ENCODE results near the gene WDFY3. TPM values are rescaled to one million over a fixed set of nuclear protein-coding genes. Genes with fewer than 3 reads are reported as not detected.

The WDFY3 gene
- total and polyA plus RNA-seq, 9 of the 15 experiments (the other 6 are each of a cell fraction or from before 2014, with no cell fraction given): 0.58 to 13.5 (median 9.4) TPM

- TF ChIP-seq MXD1 (CRISPR knock-in tag; IDR thresholded peaks at IDR 0.05; ENCODE audit: borderline replicate concordance, poor library complexity, severe bottlenecking): no peak
- no peak for TF ChIP-seq CTCF (IDR thresholded peaks at IDR 0.05 in 2 of 3, conservative IDR thresholded peaks at IDR 0.05 in 1 of 3; ENCODE audit: insufficient read depth in 2 of 3, low read depth in 1 of 3, low read length in 3 of 3)
- TF ChIP-seq DMBX1 (CRISPR knock-in tag; IDR thresholded peaks at IDR 0.05; ENCODE audit: borderline replicate concordance): no peak
- no peak for TF ChIP-seq CBFA2T2 (conservative IDR thresholded peaks at IDR 0.05)
- no peak for TF ChIP-seq ZNF174 (CRISPR knock-in tag; IDR thresholded peaks at IDR 0.05)
- peak; percentile 43 to 52; a peak in 1 of 4 replicates for TF ChIP-seq MLLT1 (IDR thresholded peaks at IDR 0.05)
- TF ChIP-seq NR1H2 (CRISPR knock-in tag; IDR thresholded peaks at IDR 0.05): no peak
- TF ChIP-seq FOSL1 (tag; conservative IDR thresholded peaks at IDR 0.05): 0 out of 2 replicates have a peak, but pooled peaks have one; percentile 6
These were observed at the start of gene WDFY3 (continued) for GRCh38 chr4:84966382-84967242.
